ENCODE data around the gene WFDC5.

WFDC5 gene

DNA sequence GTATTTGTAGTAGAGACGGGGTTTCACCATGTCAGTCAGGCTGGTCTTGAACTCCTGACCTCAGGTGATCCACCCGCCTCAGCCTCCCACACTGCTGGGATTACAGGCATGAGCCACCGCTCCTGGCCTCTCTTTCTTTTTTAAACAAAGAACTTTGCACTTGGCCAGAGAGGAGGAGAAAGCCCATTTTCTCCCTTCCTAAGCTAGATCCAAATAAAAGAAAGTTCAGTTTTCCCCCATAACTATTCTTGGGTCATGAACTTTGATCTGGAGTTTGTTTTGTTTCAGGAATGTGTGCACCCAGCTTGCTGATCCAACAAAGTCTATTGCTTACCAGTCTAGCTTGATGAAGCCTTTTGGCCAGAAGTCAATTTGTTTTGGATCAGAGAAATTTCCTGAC is 37.4 kb downstream of the WFDC5 start:
- Histone ChIP-seq H4K20me1 (ENCODE audit: control insufficient read depth, insufficient read depth, low read depth, low read length) (no peaks in the 10 kb centered on the region), H3K79me2 (ENCODE audit: control insufficient read depth, low read length) (no peaks in the 10 kb centered on the region), H3K27me3 (ENCODE audit: control insufficient read depth, low read length) (no peaks in the 10 kb centered on the region), H3F3A (ENCODE audit: control insufficient read depth, insufficient read depth) (no peaks in the 10 kb centered on the region; the same call in 1 of the 2 replicates), H3K27ac (ENCODE audit: low read depth, low read length) (no peak overlapping the region), H3K4me2 (ENCODE audit: low read length) (no peak overlapping the region), H3K4me1 (ENCODE audit: control insufficient read depth, low read length) (no peaks in the 10 kb centered on the region), H3K36me3 (ENCODE audit: control insufficient read depth, low read length) (peaks cover 97% of the 10 kb centered on the region), H3K4me3 (ENCODE audit: low read length) (no peak overlapping the region), H3K9me2 (replicated peaks; ENCODE audit: control insufficient read depth, low read length) (no peaks in the 10 kb centered on the region), H3K9me3 (ENCODE audit: control insufficient read depth, insufficient read depth, low read length) (no peaks in the 10 kb centered on the region; the same call in 1 of the 2 replicates)
- TF ChIP-seq EZH2phosphoT487 (IDR thresholded peaks at IDR 0.05; ENCODE audit: borderline replicate concordance, low read length): no peak
- no peak for TF ChIP-seq CTCF (IDR thresholded peaks at IDR 0.05; ENCODE audit: low read depth, low read length, poor library complexity, severe bottlenecking)

GRCh38 chr20:45073221-45073620 is 41.8 kb downstream of the WFDC5 start:
- no peaks in the 10 kb centered on the region for H3F3A ChIP-seq (ENCODE audit: control insufficient read depth, insufficient read depth)
- H3K27me3 ChIP-seq (ENCODE audit: control insufficient read depth, low read length): no peaks in the 10 kb centered on the region
- no peaks in the 10 kb centered on the region for H3K9me3 ChIP-seq (ENCODE audit: control insufficient read depth, insufficient read depth, low read length)
- no peak overlapping the region for H3K4me3 ChIP-seq (ENCODE audit: low read length)
- H3K27ac ChIP-seq (ENCODE audit: low read depth, low read length): no peak overlapping the region
- no peaks in the 10 kb centered on the region for H3K9me2 ChIP-seq (replicated peaks; ENCODE audit: control insufficient read depth, low read length)
- H3K4me1 ChIP-seq (ENCODE audit: control insufficient read depth, low read length): no peaks in the 10 kb centered on the region
- H3K36me3 ChIP-seq (ENCODE audit: control insufficient read depth, low read length): peaks cover 72% of the 10 kb centered on the region
- TF ChIP-seq CTCF (IDR thresholded peaks at IDR 0.05; ENCODE audit: low read depth, low read length, poor library complexity, severe bottlenecking) (no peak), EZH2phosphoT487 (IDR thresholded peaks at IDR 0.05; ENCODE audit: borderline replicate concordance, low read length) (no peak)
- no peak overlapping the region for H3K4me2 ChIP-seq (ENCODE audit: low read length)
- H4K20me1 ChIP-seq (ENCODE audit: control insufficient read depth, insufficient read depth, low read depth, low read length): no peaks in the 10 kb centered on the region
- peaks cover 29% of the 10 kb centered on the region for H3K79me2 ChIP-seq (ENCODE audit: control insufficient read depth, low read length)

DNA sequence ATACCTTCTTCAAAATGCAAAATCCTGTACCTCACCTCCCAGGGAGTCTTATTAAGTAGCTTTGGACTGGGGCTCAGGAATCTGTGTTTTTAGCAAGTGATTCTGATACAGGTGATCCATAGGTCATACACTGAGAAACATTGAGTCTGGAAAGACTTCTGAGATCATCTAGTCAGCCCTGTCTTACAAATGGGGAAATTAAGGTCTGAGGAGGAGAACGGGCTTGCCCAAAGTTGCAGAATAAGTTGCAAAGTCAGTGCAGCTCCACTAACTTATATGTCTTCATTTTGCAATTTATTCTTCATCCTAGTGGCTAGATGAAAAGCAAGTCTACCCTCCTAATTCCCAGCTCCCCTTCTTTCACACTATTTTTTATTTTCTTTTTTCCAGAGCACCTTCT is 42.9 kb downstream of the WFDC5 start:
- Histone ChIP-seq H3K4me2 (ENCODE audit: low read length) (no peak overlapping the region), H3K9me3 (ENCODE audit: control insufficient read depth, insufficient read depth, low read length) (no peaks in the 10 kb centered on the region), H3K36me3 (ENCODE audit: control insufficient read depth, low read length) (peaks cover 73% of the 10 kb centered on the region), H3K79me2 (ENCODE audit: control insufficient read depth, low read length) (peaks cover 41% of the 10 kb centered on the region), H3F3A (ENCODE audit: control insufficient read depth, insufficient read depth) (no peaks in the 10 kb centered on the region), H3K27ac (ENCODE audit: low read depth, low read length) (no peak overlapping the region), H3K4me1 (ENCODE audit: control insufficient read depth, low read length) (peaks cover 4% of the 10 kb centered on the region; the same call in 1 of the 2 replicates), H3K27me3 (ENCODE audit: control insufficient read depth, low read length) (no peaks in the 10 kb centered on the region), H3K4me3 (ENCODE audit: low read length) (no peak overlapping the region), H3K9me2 (replicated peaks; ENCODE audit: control insufficient read depth, low read length) (no peaks in the 10 kb centered on the region), H4K20me1 (ENCODE audit: control insufficient read depth, insufficient read depth, low read depth, low read length) (no peaks in the 10 kb centered on the region)
- TF ChIP-seq EZH2phosphoT487 (IDR thresholded peaks at IDR 0.05; ENCODE audit: borderline replicate concordance, low read length): no peak
- no peak for TF ChIP-seq CTCF (IDR thresholded peaks at IDR 0.05; ENCODE audit: low read depth, low read length, poor library complexity, severe bottlenecking)

All from DOHH2 (cell line).